Loucy (cell line): ENCODE results near the gene PPFIBP2.

Source experiments
- H2AFZ ChIP-seq: fragments of 200-600 bp; sonication (generic); 2 replicates; pipeline ENCODE4 v1.6.0; 2016; ENCODE audit warnings: antibody characterized with exemption, mild to moderate bottlenecking, low read length, moderate library complexity
- H3F3A ChIP-seq: fragments of 200-600 bp; 2 replicates; pipeline ENCODE4 v1.6.0; 2016; ENCODE audit warnings: antibody characterized with exemption, low read depth, mild to moderate bottlenecking
- H3K27me3 ChIP-seq: fragments of 200-600 bp; sonication (generic); 2 replicates; pipeline ENCODE4 v1.6.1; 2014; ENCODE audit warnings: low read length, mild to moderate bottlenecking; ENCODE audit not compliant: insufficient read depth, poor library complexity, severe bottlenecking
- H3K36me3 ChIP-seq: fragments of 200-600 bp; sonication (generic); 2 replicates; pipeline ENCODE4 v1.6.1; 2016; ENCODE audit warnings: low read length; ENCODE audit not compliant: insufficient read depth
- H3K4me1 ChIP-seq: fragments of 200-600 bp; sonication (generic); 2 replicates; pipeline ENCODE4 v1.5.1; 2014; ENCODE audit warnings: low read length, mild to moderate bottlenecking; ENCODE audit not compliant: insufficient read depth, poor library complexity, severe bottlenecking
- H3K4me2 ChIP-seq: fragments of 200-600 bp; sonication (generic); 2 replicates; pipeline ENCODE4 v1.6.0; 2014; ENCODE audit warnings: antibody characterized with exemption, low read length, low read depth, mild to moderate bottlenecking; ENCODE audit not compliant: poor library complexity, severe bottlenecking
- H3K4me3 ChIP-seq: fragments of 200-600 bp; sonication (generic); 2 replicates; pipeline ENCODE4 v1.5.1; 2014; ENCODE audit warnings: low read length, mild to moderate bottlenecking, mixed read lengths; ENCODE audit not compliant: poor library complexity, severe bottlenecking
- H3K79me2 ChIP-seq: fragments of 200-600 bp; sonication (generic); 2 replicates; pipeline ENCODE4 v1.6.1; 2014; ENCODE audit warnings: low read length; ENCODE audit not compliant: insufficient read depth
- H3K9ac ChIP-seq: fragments of 200-600 bp; sonication (generic); 2 replicates; pipeline ENCODE4 v1.6.0; 2014; ENCODE audit warnings: mild to moderate bottlenecking, low read depth, low read length, moderate library complexity; ENCODE audit not compliant: poor library complexity, severe bottlenecking
- H3K9me2 ChIP-seq: fragments of 200-600 bp; sonication (generic); replicated peaks from 2 replicates; pipeline ENCODE4 v1.6.1; 2016; ENCODE audit warnings: low read depth, low read length, mixed read lengths
- H3K9me3 ChIP-seq: fragments of 200-600 bp; sonication (generic); 2 replicates; pipeline ENCODE4 v1.6.1; 2014; ENCODE audit warnings: mild to moderate bottlenecking, antibody characterized with exemption, low read length, low read depth; ENCODE audit not compliant: insufficient read depth
- H4K20me1 ChIP-seq: fragments of 200-600 bp; sonication (generic); 2 replicates; pipeline ENCODE4 v1.6.0; 2014; ENCODE audit warnings: antibody characterized with exemption, low read length, mild to moderate bottlenecking; ENCODE audit not compliant: insufficient read depth, poor library complexity, severe bottlenecking
- CTCF ChIP-seq: fragments of 200-600 bp; sonication (generic); conservative IDR thresholded peaks from 2 replicates; pipeline ENCODE4 v1.5.1; 2014; ENCODE audit warnings: mild to moderate bottlenecking, antibody characterized with exemption, low read length
- EZH2phosphoT487 ChIP-seq: fragments of 200-600 bp; IDR thresholded peaks from 2 replicates; pipeline ENCODE4 v1.6.1; 2018; ENCODE audit warnings: antibody characterized with exemption, mild to moderate bottlenecking, moderate library complexity, borderline replicate concordance

PPFIBP2 gene

GRCh38 chr11:7621554-7621953 lies 107.8 kb downstream of the PPFIBP2 start:
- H4K20me1 ChIP-seq, result no peaks in the 10 kb centered on the region
- no peaks in the 10 kb centered on the region for H3K27me3 ChIP-seq
- H3K4me3 ChIP-seq, result no peak overlapping the region
- TF ChIP-seq CTCF (no peak), EZH2phosphoT487 (no peak)
- H3F3A ChIP-seq, result no peaks in the 10 kb centered on the region
- H3K4me1 ChIP-seq, result no peaks in the 10 kb centered on the region
- H3K36me3 ChIP-seq, result no peaks in the 10 kb centered on the region
- H3K9me3 ChIP-seq, result no peaks in the 10 kb centered on the region
- H3K79me2 ChIP-seq, result no peaks in the 10 kb centered on the region
- no peak overlapping the region for H2AFZ ChIP-seq
- H3K4me2 ChIP-seq, result no peak overlapping the region
- H3K9me2 ChIP-seq, result no peaks in the 10 kb centered on the region
- H3K9ac ChIP-seq, result no peak overlapping the region

- Histone ChIP-seq H3K36me3 (no peaks in the 10 kb centered on the region), H3K9me3 (no peaks in the 10 kb centered on the region), H2AFZ (no peak overlapping the region), H3K4me2 (no peak overlapping the region), H3K4me3 (no peak overlapping the region), H3K27me3 (no peaks in the 10 kb centered on the region), H3K4me1 (no peaks in the 10 kb centered on the region), H3K9ac (no peak overlapping the region), H3K9me2 (no peaks in the 10 kb centered on the region), H3F3A (no peaks in the 10 kb centered on the region), H4K20me1 (no peaks in the 10 kb centered on the region), H3K79me2 (no peaks in the 10 kb centered on the region)
- TF ChIP-seq CTCF (no peak), EZH2phosphoT487 (no peak)
Observed at GRCh38 chr11:7622721-7623120, 108.9 kb downstream of the PPFIBP2 start.

GRCh38 chr11:7628660-7629059 lies 114.9 kb downstream of the PPFIBP2 start:
- Histone ChIP-seq H3K9me2 (no peaks in the 10 kb centered on the region), H3K9ac (no peak overlapping the region), H3K36me3 (no peaks in the 10 kb centered on the region), H3F3A (no peaks in the 10 kb centered on the region), H3K4me3 (no peak overlapping the region), H3K9me3 (no peaks in the 10 kb centered on the region), H3K4me2 (no peak overlapping the region), H3K27me3 (no peaks in the 10 kb centered on the region), H3K79me2 (no peaks in the 10 kb centered on the region), H2AFZ (no peak overlapping the region), H4K20me1 (no peaks in the 10 kb centered on the region), H3K4me1 (no peaks in the 10 kb centered on the region)
- TF ChIP-seq CTCF (no peak), EZH2phosphoT487 (no peak)
